Neural crest cell (in vitro differentiated cells): ENCODE data around the gene FAM171A2. TPM values are rescaled to one million over a fixed set of nuclear protein-coding genes. Genes with fewer than 3 reads are reported as not detected.

Experiments
- DNase-seq: peaks from one replicate; pipeline ENCODE4 v3.0.0; 2021; ENCODE audit warnings: low read depth, mixed read lengths, low spot score
- H3K27ac Mint-ChIP-seq: one replicate; pipeline ENCODE4 v1.8.0; 2021; ENCODE audit warnings: mild to moderate bottlenecking, mixed read lengths; ENCODE audit not compliant: unreplicated experiment
- H3K27me3 Mint-ChIP-seq: 2 replicates; pipeline ENCODE4 v1.8.0; 2021; ENCODE audit warnings: low read depth, mild to moderate bottlenecking, mixed read lengths
- H3K36me3 Mint-ChIP-seq: 2 replicates; pipeline ENCODE4 v1.8.0; 2021; ENCODE audit warnings: low read depth, mild to moderate bottlenecking, mixed read lengths
- H3K4me1 Mint-ChIP-seq: 2 replicates; pipeline ENCODE4 v1.8.0; 2021; ENCODE audit warnings: mixed read lengths
- H3K4me3 Mint-ChIP-seq: one replicate; pipeline ENCODE4 v1.8.0; 2021; ENCODE audit warnings: mild to moderate bottlenecking, mixed read lengths
- H3K9me3 Mint-ChIP-seq: 2 replicates; pipeline ENCODE4 v1.8.0; 2021; ENCODE audit warnings: mixed read lengths
- total RNA-seq: library from RNA; stranded (reverse); gene quantifications from 2 replicates; pipeline ENCODE4 v1.2.1, GENCODE V29; 2021
- TF ChIP-seq, protein P1 (sequence below): fragments of 200-600 bp; sonication (generic); conservative IDR thresholded peaks from 2 replicates; pipeline ENCODE4 v1.5.0; 2021; ENCODE audit warnings: antibody characterized with exemption, mild to moderate bottlenecking

Gene FAM171A2
- total RNA-seq, 1 donor from 2014 or later, result 51.9 TPM

DNA sequence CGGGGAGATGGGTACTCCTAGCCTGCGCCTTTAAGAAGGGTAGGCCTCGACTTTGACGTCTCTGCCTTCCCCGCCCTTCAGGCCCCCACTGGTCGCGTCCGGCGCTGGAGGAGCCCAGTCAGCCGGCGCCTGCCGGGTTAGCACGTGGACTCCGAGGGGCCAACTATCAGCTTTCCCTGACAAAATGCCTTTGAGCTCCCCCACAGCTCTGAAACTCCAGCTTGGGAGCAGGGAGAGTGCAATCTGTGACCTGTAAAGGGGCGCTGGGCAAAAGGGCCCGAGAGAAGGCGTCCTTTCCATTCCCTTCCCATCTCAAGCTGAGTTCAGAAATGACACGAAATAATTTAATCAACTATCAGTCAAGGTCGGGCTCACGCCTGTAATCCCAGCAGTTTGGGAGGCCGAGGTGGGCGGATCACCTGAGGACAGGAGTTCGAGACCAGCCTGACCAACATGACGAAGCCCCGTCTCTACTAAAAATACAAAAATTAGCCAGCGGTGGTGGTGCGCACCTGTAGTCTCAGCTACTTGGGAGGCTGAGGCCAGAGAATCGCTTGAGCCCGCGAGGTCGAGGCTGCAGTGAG, 36.7 kb downstream of the FAM171A2 start:
- H3K27ac Mint-ChIP-seq, result no peak overlapping the region

DNA sequence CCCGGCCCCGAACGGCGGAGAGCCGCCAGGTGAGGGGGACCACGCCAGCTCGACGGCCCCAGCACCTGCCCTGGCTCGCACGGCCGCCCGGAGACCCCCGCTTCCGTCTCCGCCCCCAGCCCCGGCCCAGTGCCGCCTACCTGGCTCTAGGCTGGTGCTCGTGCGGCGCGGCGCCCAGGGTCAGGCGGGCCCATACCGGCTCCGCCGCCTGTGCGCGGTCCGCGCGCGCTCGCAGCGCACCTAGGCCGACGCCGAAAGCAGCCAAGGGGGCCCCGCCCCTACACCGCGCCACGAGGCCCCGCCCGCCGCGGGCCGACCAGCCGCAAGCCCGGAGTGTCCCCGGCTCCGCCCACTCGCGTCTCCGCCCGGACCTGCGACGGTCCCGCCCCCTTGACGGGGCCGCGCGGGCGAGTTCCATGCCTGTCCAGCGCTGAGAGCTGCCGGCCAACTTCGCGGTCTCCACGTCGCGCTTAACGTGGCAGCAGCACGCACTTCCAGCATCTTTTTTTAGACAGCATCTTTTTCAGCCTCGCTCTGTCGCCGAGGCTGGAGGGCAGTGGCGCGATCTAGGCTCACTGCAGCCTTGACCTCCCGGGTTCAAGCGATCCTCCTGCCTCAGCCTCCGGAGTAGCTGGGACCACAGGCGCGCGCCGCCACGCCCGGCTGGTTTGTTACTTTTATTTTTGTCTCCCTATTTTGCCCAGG, 38.9 kb downstream of the FAM171A2 start, which contains the start of gene SLC25A39:
Gene SLC25A39 (minus strand): TSS at position 253 of the 705 bp plus-strand sequence. CDS start 1,261 bp downstream, outside the sequence.
- Mint-ChIP-seq H3K36me3 (no peaks in the 10 kb centered on the region), H3K27ac (no peak within 1 kb of the TSS), H3K9me3 (no peaks in the 10 kb centered on the region), H3K4me3 (peak within 1 kb of the TSS; percentile 88), H3K4me1 (peaks cover 23% of the 10 kb centered on the region), H3K27me3 (peaks cover 22% of the 10 kb centered on the region)
- DNase-seq, result peak; percentile 95
- TF ChIP-seq, protein P1, sequence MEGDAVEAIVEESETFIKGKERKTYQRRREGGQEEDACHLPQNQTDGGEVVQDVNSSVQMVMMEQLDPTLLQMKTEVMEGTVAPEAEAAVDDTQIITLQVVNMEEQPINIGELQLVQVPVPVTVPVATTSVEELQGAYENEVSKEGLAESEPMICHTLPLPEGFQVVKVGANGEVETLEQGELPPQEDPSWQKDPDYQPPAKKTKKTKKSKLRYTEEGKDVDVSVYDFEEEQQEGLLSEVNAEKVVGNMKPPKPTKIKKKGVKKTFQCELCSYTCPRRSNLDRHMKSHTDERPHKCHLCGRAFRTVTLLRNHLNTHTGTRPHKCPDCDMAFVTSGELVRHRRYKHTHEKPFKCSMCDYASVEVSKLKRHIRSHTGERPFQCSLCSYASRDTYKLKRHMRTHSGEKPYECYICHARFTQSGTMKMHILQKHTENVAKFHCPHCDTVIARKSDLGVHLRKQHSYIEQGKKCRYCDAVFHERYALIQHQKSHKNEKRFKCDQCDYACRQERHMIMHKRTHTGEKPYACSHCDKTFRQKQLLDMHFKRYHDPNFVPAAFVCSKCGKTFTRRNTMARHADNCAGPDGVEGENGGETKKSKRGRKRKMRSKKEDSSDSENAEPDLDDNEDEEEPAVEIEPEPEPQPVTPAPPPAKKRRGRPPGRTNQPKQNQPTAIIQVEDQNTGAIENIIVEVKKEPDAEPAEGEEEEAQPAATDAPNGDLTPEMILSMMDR, result no peak

More for the DNA sequence above, 36.7 kb downstream of the FAM171A2 start:
- DNase-seq, result peak; percentile 82
- Mint-ChIP-seq H3K9me3 (no peaks in the 10 kb centered on the region), H3K36me3 (no peaks in the 10 kb centered on the region), H3K4me1 (peaks cover 28% of the 10 kb centered on the region), H3K4me3 (peak overlapping the region; percentile 9), H3K27me3 (peaks cover 28% of the 10 kb centered on the region)
- TF ChIP-seq, protein P1, result no peak

DNA sequence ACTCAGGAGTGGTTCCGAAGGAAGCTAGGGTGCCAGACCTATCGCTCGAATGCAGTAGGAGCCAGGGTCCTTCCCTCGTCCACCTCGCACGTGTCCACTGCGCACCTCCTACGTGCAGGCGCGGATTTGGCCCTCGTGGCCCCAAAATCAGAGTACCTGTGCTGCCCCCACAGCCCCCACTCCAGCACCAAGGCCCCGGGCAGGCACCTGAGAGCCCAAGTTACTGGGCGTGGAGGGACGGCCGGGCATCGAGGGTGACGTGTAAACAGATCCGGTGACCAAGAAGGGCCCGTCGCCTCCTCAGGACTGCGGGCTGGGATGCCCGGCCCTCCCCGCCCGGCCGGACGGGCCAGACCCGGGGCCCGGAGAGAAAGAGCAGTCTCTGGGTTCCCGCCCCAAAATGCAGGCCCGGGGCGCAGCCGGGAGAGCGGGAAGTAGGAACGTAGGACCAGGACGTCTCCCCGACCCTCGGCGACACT, 39.5 kb downstream of the FAM171A2 start:
- DNase-seq, result no peak
- Mint-ChIP-seq H3K27me3 (peaks cover 26% of the 10 kb centered on the region), H3K36me3 (no peaks in the 10 kb centered on the region), H3K4me1 (peaks cover 23% of the 10 kb centered on the region), H3K27ac (no peak overlapping the region), H3K4me3 (peak overlapping the region; percentile 88), H3K9me3 (no peaks in the 10 kb centered on the region)
- TF ChIP-seq, protein P1, result no peak

- Mint-ChIP-seq H3K27me3 (peaks cover 30% of the 10 kb centered on the region), H3K9me3 (no peaks in the 10 kb centered on the region), H3K36me3 (no peaks in the 10 kb centered on the region), H3K4me1 (peaks cover 23% of the 10 kb centered on the region), H3K27ac (no peak overlapping the region), H3K4me3 (peak overlapping the region; percentile 88)
- DNase-seq, result no peak
- TF ChIP-seq, protein P1, result no peak
Measured at GRCh38 chr17:44323359-44324091, 40.1 kb downstream of the FAM171A2 start.

DNA sequence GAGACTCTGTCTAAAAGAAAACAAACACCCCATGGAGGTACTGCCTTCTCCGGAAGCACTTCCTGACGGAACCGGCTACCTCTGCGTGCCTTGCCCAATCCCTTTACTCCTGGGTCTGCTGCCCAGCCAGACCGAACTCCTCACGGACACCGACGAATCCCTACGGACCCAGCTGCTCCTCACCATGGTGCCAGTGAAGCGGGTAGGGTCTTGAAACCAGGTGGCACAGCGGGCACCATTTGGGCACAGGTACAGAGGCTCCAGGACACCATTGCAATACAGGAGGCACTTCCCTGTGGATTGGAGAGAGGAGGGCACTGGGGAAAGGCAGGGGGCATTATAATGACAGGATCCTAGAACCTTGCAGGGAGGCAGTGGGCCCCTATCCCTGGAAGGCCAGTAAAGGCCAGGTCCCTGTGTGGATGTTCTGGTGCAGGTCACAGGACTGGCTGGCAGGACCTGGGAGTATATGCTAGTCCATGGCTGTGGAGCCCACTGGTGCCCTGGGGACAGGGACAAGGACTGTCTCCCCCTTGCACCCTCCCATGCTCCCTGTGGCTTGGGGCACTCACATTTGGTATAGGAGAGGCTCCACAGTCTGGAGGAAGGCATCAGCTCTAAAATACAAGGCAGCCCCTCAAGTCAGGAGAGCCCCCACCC, 41.3 kb downstream of the FAM171A2 start:
- peaks cover 2% of the 10 kb centered on the region for H3K36me3 Mint-ChIP-seq
- H3K4me3 Mint-ChIP-seq, result peak overlapping the region; percentile 79
- H3K27me3 Mint-ChIP-seq, result peaks cover 38% of the 10 kb centered on the region
- no peaks in the 10 kb centered on the region for H3K9me3 Mint-ChIP-seq
- TF ChIP-seq, protein P1, result no peak
- H3K27ac Mint-ChIP-seq, result no peak overlapping the region
- peaks cover 18% of the 10 kb centered on the region for H3K4me1 Mint-ChIP-seq
- DNase-seq, result no peak
